ENCODE results near the gene PLPPR3.
"Not testable (repeated sequence)": the region's sequence is repeated elsewhere in the genome, so short reads cannot be mapped to it uniquely, and the experiment has no call there.

Gene PLPPR3

GRCh38 chr19:831407-832369 lies 9.9 kb upstream of the PLPPR3 start:
- in situ Hi-C loops (cut with MboI; ENCODE audit: low pct_unique_long_range_greater_than_20kb, low sequenced_read_pairs): no loop called here
- no peak for DNase-seq

GRCh38 chr19:829129-829758 lies 7.5 kb upstream of the PLPPR3 start:
- no peak for DNase-seq
- in situ Hi-C loops (cut with MboI; ENCODE audit: low pct_unique_long_range_greater_than_20kb, low sequenced_read_pairs): no loop called here

- in situ Hi-C loops (cut with MboI; ENCODE audit: low pct_unique_long_range_greater_than_20kb, low sequenced_read_pairs): no loop called here
- DNase-seq: peak; percentile 48
Measured at GRCh38 chr19:827710-828321, 6.1 kb upstream of the PLPPR3 start, which contains the start of gene AZU1. Gene AZU1 (plus strand): TSS chr19:827837. CDS start chr19:827847, 10 bp downstream.

GRCh38 chr19:827314-827709 lies 5.6 kb upstream of the PLPPR3 start:
- no peak for DNase-seq
- in situ Hi-C loops (cut with MboI; ENCODE audit: low pct_unique_long_range_greater_than_20kb, low sequenced_read_pairs): no loop called here

GRCh38 chr19:825897-826644 lies 4.3 kb upstream of the PLPPR3 start:
- in situ Hi-C loops (cut with MboI; ENCODE audit: low pct_unique_long_range_greater_than_20kb, low sequenced_read_pairs): no loop called here
- no peak for DNase-seq

- in situ Hi-C loops (cut with MboI; ENCODE audit: low pct_unique_long_range_greater_than_20kb, low sequenced_read_pairs): no loop called here
- no peak for DNase-seq
Measured at GRCh38 chr19:824885-825284, 3.1 kb upstream of the PLPPR3 start.

- in situ Hi-C loops (cut with MboI; ENCODE audit: low pct_unique_long_range_greater_than_20kb, low sequenced_read_pairs): no loop called here
- DNase-seq: peak; percentile 61
Measured at GRCh38 chr19:823565-824121, 1.9 kb upstream of the PLPPR3 start.

- no peak for DNase-seq
- in situ Hi-C loops (cut with MboI; ENCODE audit: low pct_unique_long_range_greater_than_20kb, low sequenced_read_pairs): no loop called here
Measured at GRCh38 chr19:821231-821824, 427 bp downstream of the PLPPR3 start.

GRCh38 chr19:820212-820611 lies 1.5 kb downstream of the PLPPR3 start:
- DNase-seq; in situ Hi-C loops (cut with MboI; ENCODE audit: low pct_unique_long_range_greater_than_20kb, low sequenced_read_pairs): not testable (repeated sequence)

GRCh38 chr19:816500-816857 lies 5.3 kb downstream of the PLPPR3 start:
- in situ Hi-C loops (cut with MboI; ENCODE audit: low pct_unique_long_range_greater_than_20kb, low sequenced_read_pairs): no loop called here
- no peak for DNase-seq

- no peak for DNase-seq
- in situ Hi-C loops (cut with MboI; ENCODE audit: low pct_unique_long_range_greater_than_20kb, low sequenced_read_pairs): no loop called here
Measured at GRCh38 chr19:815775-816499, 5.8 kb downstream of the PLPPR3 start.

GRCh38 chr19:815079-815774 lies 6.5 kb downstream of the PLPPR3 start:
- no peak for DNase-seq
- in situ Hi-C loops (cut with MboI; ENCODE audit: low pct_unique_long_range_greater_than_20kb, low sequenced_read_pairs): no loop called here

GRCh38 chr19:814152-815078 lies 7.3 kb downstream of the PLPPR3 start:
- in situ Hi-C loops (cut with MboI; ENCODE audit: low pct_unique_long_range_greater_than_20kb, low sequenced_read_pairs): no loop called here
- no peak for DNase-seq

GRCh38 chr19:813219-814151 lies 8.3 kb downstream of the PLPPR3 start:
- in situ Hi-C loops (cut with MboI; ENCODE audit: low pct_unique_long_range_greater_than_20kb, low sequenced_read_pairs): no loop called here
- no peak for DNase-seq

GRCh38 chr19:812747-813218 lies 9.0 kb downstream of the PLPPR3 start:
- no peak for DNase-seq
- in situ Hi-C loops (cut with MboI; ENCODE audit: low pct_unique_long_range_greater_than_20kb, low sequenced_read_pairs): no loop called here
